Erythroblast (primary cell): Measurements from ENCODE around the gene RHOJ.

Experiments used
- GATA1 ChIP-seq: IDR thresholded peaks from 2 replicates; pipeline ENCODE4 v1.6.1; 2011; ENCODE audit warnings: low read depth, mild to moderate bottlenecking, control low read depth, low read length, moderate library complexity
- POLR2A ChIP-seq: IDR thresholded peaks from 2 replicates; pipeline ENCODE4 v1.6.1; 2011; ENCODE audit warnings: mild to moderate bottlenecking, low read length

GRCh38 chr14:63308723-63309317 is 104.6 kb downstream of the RHOJ start:
- TF ChIP-seq POLR2A (no peak), GATA1 (no peak)
